H9 (cell line): ENCODE results near the gene METTL4. TPM values are rescaled to one million over a fixed set of nuclear protein-coding genes. Genes with fewer than 3 reads are reported as not detected.

Source experiments
- DNase-seq: peaks from one replicate; pipeline ENCODE4 v3.0.0-alpha.2; 2017
- H2AFZ ChIP-seq: one replicate; pipeline ENCODE4 v1.6.1; 2013; ENCODE audit warnings: mild to moderate bottlenecking, low read length, control low read depth, moderate library complexity
- H2AK5ac ChIP-seq: 2 replicates; pipeline ENCODE4 v1.6.1; 2013; ENCODE audit warnings: low read length, control low read depth, mixed read lengths; ENCODE audit not compliant: insufficient read length
- H2BK120ac ChIP-seq: one replicate; pipeline ENCODE4 v1.6.1; 2013; ENCODE audit warnings: low read depth, mild to moderate bottlenecking, low read length, control low read depth, inconsistent platforms; ENCODE audit not compliant: poor library complexity, severe bottlenecking
- H2BK12ac ChIP-seq: 2 replicates; pipeline ENCODE4 v1.6.1; 2013; ENCODE audit warnings: low read length, control low read depth, mixed read lengths, low read depth; ENCODE audit not compliant: insufficient read length
- H2BK15ac ChIP-seq: 2 replicates; pipeline ENCODE4 v1.6.1; 2013; ENCODE audit warnings: low read depth, low read length, control low read depth
- H2BK20ac ChIP-seq: one replicate; pipeline ENCODE4 v1.6.1; 2013; ENCODE audit warnings: low read depth, mild to moderate bottlenecking, low read length, control low read depth, inconsistent platforms; ENCODE audit not compliant: poor library complexity, severe bottlenecking
- H2BK5ac ChIP-seq: 2 replicates; pipeline ENCODE4 v1.6.1; 2013; ENCODE audit warnings: low read length, control low read depth, mixed read lengths; ENCODE audit not compliant: insufficient read length
- H3K14ac ChIP-seq: 2 replicates; pipeline ENCODE4 v1.6.1; 2013; ENCODE audit warnings: low read length, control low read depth; ENCODE audit not compliant: insufficient read depth
- H3K18ac ChIP-seq: 2 replicates; pipeline ENCODE4 v1.6.1; 2013; ENCODE audit warnings: low read depth, mild to moderate bottlenecking, mixed read lengths, low read length, control low read depth; ENCODE audit not compliant: insufficient read length
- H3K23ac ChIP-seq: 2 replicates; pipeline ENCODE4 v1.6.1; 2013; ENCODE audit warnings: low read length, control low read depth, mixed read lengths, low read depth; ENCODE audit not compliant: insufficient read length
- H3K23me2 ChIP-seq: 2 replicates; pipeline ENCODE4 v1.6.1; 2013; ENCODE audit warnings: low read depth, mild to moderate bottlenecking, mixed read lengths, low read length, control low read depth; ENCODE audit not compliant: insufficient read length, poor library complexity, severe bottlenecking
- H3K27ac ChIP-seq: 2 replicates; pipeline ENCODE4 v1.5.1; 2013; ENCODE audit warnings: low read length, control low read depth, mixed read lengths, low read depth; ENCODE audit not compliant: insufficient read length
- H3K27me3 ChIP-seq: 2 replicates; pipeline ENCODE4 v1.6.1; 2013; ENCODE audit warnings: low read length, control low read depth, inconsistent platforms; ENCODE audit not compliant: insufficient read depth
- H3K4ac ChIP-seq: 2 replicates; pipeline ENCODE4 v1.6.1; 2013; ENCODE audit warnings: low read depth, mild to moderate bottlenecking, control low read depth, inconsistent platforms, low read length, moderate library complexity
- H3K4me1 ChIP-seq: 2 replicates; pipeline ENCODE4 v1.6.1; 2013; ENCODE audit warnings: low read length, control low read depth, inconsistent platforms; ENCODE audit not compliant: insufficient read depth
- H3K4me2 ChIP-seq: 2 replicates; pipeline ENCODE4 v1.6.1; 2013; ENCODE audit warnings: low read length, control low read depth, mixed read lengths; ENCODE audit not compliant: insufficient read length, insufficient read depth
- H3K56ac ChIP-seq: 2 replicates; pipeline ENCODE4 v1.6.1; 2013; ENCODE audit warnings: low read depth, mild to moderate bottlenecking, mixed read lengths, low read length, control low read depth; ENCODE audit not compliant: insufficient read length
- H3K79me1 ChIP-seq: 2 replicates; pipeline ENCODE4 v1.6.1; 2013; ENCODE audit warnings: low read depth, mild to moderate bottlenecking, moderate library complexity, low read length, control low read depth, inconsistent platforms; ENCODE audit not compliant: insufficient read depth, poor library complexity, severe bottlenecking
- H3K79me2 ChIP-seq: 2 replicates; pipeline ENCODE4 v1.6.1; 2013; ENCODE audit warnings: low read length, control low read depth, inconsistent platforms; ENCODE audit not compliant: insufficient read depth
- H3K9ac ChIP-seq: 2 replicates; pipeline ENCODE4 v1.6.1; 2013; ENCODE audit warnings: low read length, control low read depth, mixed read lengths; ENCODE audit not compliant: insufficient read length; ENCODE audit errors: extremely low read depth
- H3K9me3 ChIP-seq: one replicate; pipeline ENCODE4 v1.6.1; 2013; ENCODE audit warnings: low read depth, low read length, inconsistent platforms; ENCODE audit not compliant: control insufficient read depth
- H3T11ph ChIP-seq: one replicate; pipeline ENCODE4 v1.6.1; 2013; ENCODE audit warnings: mild to moderate bottlenecking, low read length, control low read depth, inconsistent platforms
- H4K20me1 ChIP-seq: one replicate; pipeline ENCODE4 v1.6.1; 2013; ENCODE audit not compliant: control insufficient read depth, insufficient read length, insufficient read depth
- H4K5ac ChIP-seq: 2 replicates; pipeline ENCODE4 v1.6.1; 2013; ENCODE audit warnings: low read depth, mild to moderate bottlenecking, mixed read lengths, low read length, control low read depth; ENCODE audit not compliant: insufficient read length
- H4K8ac ChIP-seq: replicated peaks from 2 replicates; pipeline ENCODE4 v1.6.1; 2013; ENCODE audit warnings: low read length, control low read depth, mixed read lengths, low read depth; ENCODE audit not compliant: insufficient read length
- H4K91ac ChIP-seq: 2 replicates; pipeline ENCODE4 v1.6.1; 2013; ENCODE audit warnings: low read depth, mild to moderate bottlenecking, moderate library complexity, mixed read lengths, low read length, control low read depth; ENCODE audit not compliant: insufficient read length
- H3K27ac Mint-ChIP-seq, 3 experiments: 2 replicates in 2 of 3; 3 replicates in 1 of 3; pipeline ENCODE4 v1.8.0; 2020 to 2021; ENCODE audit warnings: mixed read lengths in 3 of 3, mild to moderate bottlenecking in 1 of 3, moderate library complexity in 1 of 3
- H3K27me3 Mint-ChIP-seq: 2 replicates; pipeline ENCODE4 v1.8.0; 2021; ENCODE audit warnings: low read depth, mild to moderate bottlenecking, moderate library complexity, mixed read lengths
- H3K36me3 Mint-ChIP-seq, 3 experiments: 2 replicates in 2 of 3; 3 replicates in 1 of 3; pipeline ENCODE4 v1.8.0; 2020 to 2021; ENCODE audit warnings: low read depth in 3 of 3, mixed read lengths in 3 of 3; ENCODE audit not compliant: insufficient read depth in 1 of 3
- H3K4me1 Mint-ChIP-seq, 2 experiments: 2 replicates each; pipeline ENCODE4 v1.8.0; 2020; ENCODE audit warnings: mixed read lengths in 2 of 2
- H3K4me3 Mint-ChIP-seq, 2 experiments: 2 replicates in 1 of 2; 3 replicates in 1 of 2; pipeline ENCODE4 v1.8.0; 2020 to 2021; ENCODE audit warnings: mild to moderate bottlenecking in 2 of 2, mixed read lengths in 2 of 2, moderate library complexity in 1 of 2
- H3K9me3 Mint-ChIP-seq, 2 experiments: 2 replicates in 1 of 2; 3 replicates in 1 of 2; pipeline ENCODE4 v1.8.0; 2020; ENCODE audit warnings: mild to moderate bottlenecking in 2 of 2, mixed read lengths in 2 of 2, moderate library complexity in 1 of 2
- WGBS: extraction: QIAGEN DNeasy Blood & Tissue Kit; methylation state at CpG from one replicate; pipeline ENCODE4 v1.1.7; 2013; ENCODE audit warnings: missing lambda C conversion rate, low lambda C conversion rate, mixed read lengths; ENCODE audit not compliant: insufficient read length; ENCODE audit errors: extremely low coverage; 5-methylcytosine and 5-hydroxymethylcytosine counted together
- total RNA-seq: library from RNA; stranded (reverse); gene quantifications from 2 replicates; pipeline ENCODE4 v1.2.1, GENCODE V29; 2021
- TF ChIP-seq, protein P1 (sequence below): fragments of 200-600 bp; sonication (generic); conservative IDR thresholded peaks from 3 replicates; pipeline ENCODE4 v1.8.0; 2021; ENCODE audit warnings: antibody characterized with exemption, mild to moderate bottlenecking

Gene METTL4
- total RNA-seq, 1 experiment from 2014 or later = 14.2 TPM

DNA sequence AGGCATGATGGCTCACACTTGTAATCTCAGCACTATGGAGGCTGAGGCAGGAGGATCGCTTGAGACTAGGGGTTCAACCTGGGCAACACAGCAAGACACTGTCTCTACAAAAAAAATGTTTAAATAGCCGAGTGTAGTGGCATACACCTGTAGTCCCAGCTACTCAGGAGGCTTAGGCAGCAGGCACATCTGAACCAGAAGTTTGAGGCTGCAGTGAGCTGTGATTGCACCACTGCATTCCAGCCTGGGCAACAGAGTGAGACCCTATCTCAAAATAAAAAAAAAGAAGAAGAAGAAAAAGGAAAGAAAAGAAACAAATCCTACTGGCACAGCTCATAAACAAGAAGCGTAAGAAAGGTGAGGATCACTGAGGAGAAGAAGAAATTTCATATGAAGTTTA, 19.9 kb downstream of the METTL4 start:
- Histone ChIP-seq H3K56ac (no peak overlapping the region), H3K27ac (no peak overlapping the region), H3K4ac (no peak overlapping the region), H3K79me2 (no peaks in the 10 kb centered on the region), H3K27me3 (no peaks in the 10 kb centered on the region), H4K20me1 (no peaks in the 10 kb centered on the region), H2BK5ac (no peak overlapping the region), H2BK12ac (no peak overlapping the region), H2BK15ac (no peak overlapping the region), H3K23ac (no peak overlapping the region), H3K9ac (no peak overlapping the region), H3K4me2 (no peak overlapping the region), H2AK5ac (no peak overlapping the region), H2BK120ac (no peak overlapping the region), H4K91ac (no peak overlapping the region), H3K79me1 (no peaks in the 10 kb centered on the region), H3K23me2 (no peaks in the 10 kb centered on the region), H4K8ac (no peak overlapping the region), H3K9me3 (no peaks in the 10 kb centered on the region), H3K14ac (no peak overlapping the region), H3K4me1 (no peaks in the 10 kb centered on the region), H3T11ph (no peak overlapping the region), H2BK20ac (no peak overlapping the region), H4K5ac (no peak overlapping the region), H2AFZ (no peak overlapping the region), H3K18ac (no peak overlapping the region)
- DNase-seq = no peak
- WGBS = no CpG with 5 or more reads among the region's 3 CpGs
- TF ChIP-seq, protein P1, sequence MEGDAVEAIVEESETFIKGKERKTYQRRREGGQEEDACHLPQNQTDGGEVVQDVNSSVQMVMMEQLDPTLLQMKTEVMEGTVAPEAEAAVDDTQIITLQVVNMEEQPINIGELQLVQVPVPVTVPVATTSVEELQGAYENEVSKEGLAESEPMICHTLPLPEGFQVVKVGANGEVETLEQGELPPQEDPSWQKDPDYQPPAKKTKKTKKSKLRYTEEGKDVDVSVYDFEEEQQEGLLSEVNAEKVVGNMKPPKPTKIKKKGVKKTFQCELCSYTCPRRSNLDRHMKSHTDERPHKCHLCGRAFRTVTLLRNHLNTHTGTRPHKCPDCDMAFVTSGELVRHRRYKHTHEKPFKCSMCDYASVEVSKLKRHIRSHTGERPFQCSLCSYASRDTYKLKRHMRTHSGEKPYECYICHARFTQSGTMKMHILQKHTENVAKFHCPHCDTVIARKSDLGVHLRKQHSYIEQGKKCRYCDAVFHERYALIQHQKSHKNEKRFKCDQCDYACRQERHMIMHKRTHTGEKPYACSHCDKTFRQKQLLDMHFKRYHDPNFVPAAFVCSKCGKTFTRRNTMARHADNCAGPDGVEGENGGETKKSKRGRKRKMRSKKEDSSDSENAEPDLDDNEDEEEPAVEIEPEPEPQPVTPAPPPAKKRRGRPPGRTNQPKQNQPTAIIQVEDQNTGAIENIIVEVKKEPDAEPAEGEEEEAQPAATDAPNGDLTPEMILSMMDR = no peak
- H3K27me3 Mint-ChIP-seq = no peaks in the 10 kb centered on the region
- no peak overlapping the region for H3K4me3 Mint-ChIP-seq
- no peak overlapping the region for H3K27ac Mint-ChIP-seq
- peaks cover 5 to 20% (median 18%) of the 10 kb centered on the region in 3 experiments; a peak in 6 of 7 replicates for H3K36me3 Mint-ChIP-seq
- H3K4me1 Mint-ChIP-seq = peaks cover 4 to 5% of the 10 kb centered on the region in 2 experiments
- no peaks in the 10 kb centered on the region for H3K9me3 Mint-ChIP-seq
